Fibroblast of lung (primary cell): Measurements from ENCODE around the gene SIDT2.
"Not testable (repeated sequence)": the region's sequence is repeated elsewhere in the genome, so short reads cannot be mapped to it uniquely, and the experiment has no call there.

Source experiments
- CTCF ChIP-seq, 2 donors: IDR thresholded peaks in 1 of 2; conservative IDR thresholded peaks in 1 of 2; 1 replicate in 1 of 2; 2 replicates in 1 of 2; pipeline ENCODE4 v1.5.1; 2011 to 2012; ENCODE audit warnings: low read length in 2 of 2, control low read depth in 1 of 2, inconsistent platforms in 1 of 2, low read depth in 1 of 2, mild to moderate bottlenecking in 1 of 2
- EZH2 ChIP-seq: IDR thresholded peaks from 2 replicates; pipeline ENCODE4 v1.5.1; 2012; ENCODE audit warnings: low read length, control low read depth, mild to moderate bottlenecking; ENCODE audit errors: missing control alignments

GRCh38 chr11:117208710-117209109 is 30.2 kb downstream of the SIDT2 start:
- TF ChIP-seq CTCF (conservative IDR thresholded peaks at IDR 0.05 in 1 of 2, IDR thresholded peaks at IDR 0.05 in 1 of 2; ENCODE audit: low read depth in 1 of 2, low read length in 2 of 2); EZH2: not testable (repeated sequence)
